HG03159 (cell line): Measurements from ENCODE around the gene HSPBP1.

Source experiments
- ATAC-seq: cut with Tn5 transposase; IDR thresholded peaks from one replicate; pipeline ENCODE4 v1.9.1; 2021; ENCODE audit warnings: mild to moderate bottlenecking, moderate library complexity; ENCODE audit not compliant: unreplicated experiment

HSPBP1 gene

DNA sequence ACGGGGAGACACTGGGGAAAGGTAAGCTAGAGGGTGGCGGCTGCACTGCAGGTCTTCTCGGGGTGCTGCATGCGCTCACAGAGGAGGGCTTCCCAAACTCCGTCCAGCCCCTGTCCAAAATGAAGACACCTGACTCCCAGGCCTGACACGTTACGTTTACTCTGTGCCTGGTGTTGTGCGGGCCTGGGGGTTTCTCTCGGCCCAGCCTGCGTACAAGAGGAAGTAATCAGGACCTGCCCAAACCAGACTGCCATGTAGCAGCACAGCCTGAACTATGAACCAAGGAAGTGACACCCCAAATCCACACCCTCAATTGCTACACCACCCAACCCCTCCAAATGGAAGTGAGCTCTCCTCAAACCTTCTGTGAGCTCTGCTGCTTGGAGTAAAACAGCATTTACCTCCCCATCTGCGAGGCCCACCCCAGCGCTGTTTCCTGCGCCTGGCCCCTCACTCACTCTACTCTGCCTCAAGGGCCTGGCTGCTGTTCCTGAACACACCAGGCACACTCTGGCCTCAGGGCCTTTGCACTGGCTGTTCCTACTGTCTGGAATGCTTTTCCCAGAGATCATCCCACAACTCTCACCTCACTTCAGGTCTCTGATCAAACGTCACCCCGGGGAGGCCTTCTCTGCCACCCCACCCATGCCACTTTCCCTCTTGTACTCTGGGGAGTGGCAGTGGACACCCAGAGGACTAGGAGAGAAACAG lies 3.0 kb downstream of the HSPBP1 start:
- no peak for ATAC-seq

DNA sequence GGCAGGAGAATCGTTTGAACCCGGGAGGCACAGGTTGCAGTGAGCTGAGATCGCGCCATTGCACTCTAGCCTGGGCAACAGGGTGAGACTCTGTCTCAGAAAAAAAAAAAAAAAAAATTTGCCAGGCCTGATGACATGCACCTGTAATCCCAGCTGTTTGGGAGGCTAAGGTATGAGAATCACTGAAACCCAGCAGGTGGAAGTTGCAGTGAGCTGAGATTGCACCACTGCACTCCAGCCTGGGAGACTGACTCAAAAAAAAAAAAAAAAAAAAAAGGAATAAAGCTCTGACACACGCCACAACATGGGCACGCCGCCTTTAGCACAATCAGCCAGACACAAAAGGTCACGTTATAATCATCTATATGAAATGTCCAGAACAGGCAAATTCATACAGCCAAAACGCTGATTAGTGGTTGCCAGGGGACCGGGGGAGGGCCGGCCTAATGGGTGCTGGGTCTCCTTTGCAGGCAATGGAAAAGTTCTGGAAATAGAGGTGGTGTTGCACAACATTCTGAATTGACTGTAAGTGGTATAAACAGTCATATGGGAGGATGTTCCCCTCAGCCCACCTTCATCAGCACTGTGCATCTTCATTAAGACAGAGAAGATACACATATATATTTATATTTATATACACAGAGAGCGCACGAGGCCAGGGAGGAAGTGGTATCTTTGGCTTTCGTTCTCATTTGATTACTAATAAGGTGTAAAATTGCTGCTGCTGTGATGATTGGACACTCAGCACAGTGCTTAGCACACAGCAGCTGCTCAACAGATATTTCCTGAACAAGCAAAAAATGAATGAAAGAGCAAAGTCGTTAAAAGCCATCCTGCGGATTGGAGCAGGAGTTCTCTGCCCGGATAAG lies 3.8 kb downstream of the HSPBP1 start:
- ATAC-seq = peak; percentile 63

DNA sequence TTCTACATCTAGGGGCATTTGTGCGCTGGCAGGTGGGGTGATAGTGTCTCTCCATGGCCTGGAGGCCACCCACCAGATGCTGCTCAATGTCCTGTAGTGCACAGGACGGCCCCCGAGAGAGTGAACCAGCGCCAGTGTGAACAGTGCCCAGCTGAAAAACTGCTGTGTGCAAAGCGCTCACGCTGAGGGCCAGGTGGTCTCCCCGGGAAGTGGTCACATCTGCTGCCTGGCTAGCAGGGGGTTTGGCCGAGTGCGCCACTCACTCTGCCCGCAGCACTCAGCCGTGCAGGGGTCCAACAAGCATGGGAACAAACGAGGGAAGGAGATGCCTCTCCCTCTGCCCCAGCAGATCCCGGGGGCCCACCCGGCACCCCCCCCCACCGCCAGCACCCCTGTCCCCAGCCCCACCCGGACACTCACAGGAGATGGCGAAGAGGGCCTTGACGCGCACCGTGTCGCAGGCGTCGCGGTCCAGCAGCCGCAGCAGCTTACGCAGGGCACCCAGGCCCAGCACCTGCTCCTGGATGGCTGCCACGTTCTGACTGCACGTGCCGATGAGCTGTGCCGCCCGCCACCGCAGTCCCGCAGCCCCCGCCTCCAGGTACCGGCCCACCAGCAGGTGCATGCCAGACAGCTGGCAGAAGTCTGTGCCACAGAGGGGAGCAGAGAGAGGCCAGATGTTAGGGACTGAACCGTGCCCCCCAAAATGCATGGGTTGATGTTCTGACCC lies 5.8 kb downstream of the HSPBP1 start:
- no peak for ATAC-seq

DNA sequence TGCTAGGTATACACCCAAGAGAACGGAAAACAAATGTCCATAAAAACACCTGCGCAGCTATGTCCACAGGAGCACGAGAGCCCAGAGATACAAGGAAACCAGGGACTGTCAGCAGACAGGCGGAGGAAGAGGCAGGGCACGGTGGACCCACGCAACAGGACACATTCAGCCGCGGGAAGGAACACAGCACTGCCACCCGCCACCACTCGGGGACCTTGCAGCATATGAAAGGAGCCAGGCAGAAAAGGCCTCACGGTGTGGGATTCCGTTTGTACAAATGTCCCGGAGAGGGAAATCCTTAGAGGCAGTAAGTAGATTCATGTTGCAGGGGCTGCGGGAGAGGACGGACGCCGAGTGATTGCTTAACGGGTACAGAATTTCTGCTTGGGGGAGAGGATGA lies 7.8 kb downstream of the HSPBP1 start:
- ATAC-seq = no peak

DNA sequence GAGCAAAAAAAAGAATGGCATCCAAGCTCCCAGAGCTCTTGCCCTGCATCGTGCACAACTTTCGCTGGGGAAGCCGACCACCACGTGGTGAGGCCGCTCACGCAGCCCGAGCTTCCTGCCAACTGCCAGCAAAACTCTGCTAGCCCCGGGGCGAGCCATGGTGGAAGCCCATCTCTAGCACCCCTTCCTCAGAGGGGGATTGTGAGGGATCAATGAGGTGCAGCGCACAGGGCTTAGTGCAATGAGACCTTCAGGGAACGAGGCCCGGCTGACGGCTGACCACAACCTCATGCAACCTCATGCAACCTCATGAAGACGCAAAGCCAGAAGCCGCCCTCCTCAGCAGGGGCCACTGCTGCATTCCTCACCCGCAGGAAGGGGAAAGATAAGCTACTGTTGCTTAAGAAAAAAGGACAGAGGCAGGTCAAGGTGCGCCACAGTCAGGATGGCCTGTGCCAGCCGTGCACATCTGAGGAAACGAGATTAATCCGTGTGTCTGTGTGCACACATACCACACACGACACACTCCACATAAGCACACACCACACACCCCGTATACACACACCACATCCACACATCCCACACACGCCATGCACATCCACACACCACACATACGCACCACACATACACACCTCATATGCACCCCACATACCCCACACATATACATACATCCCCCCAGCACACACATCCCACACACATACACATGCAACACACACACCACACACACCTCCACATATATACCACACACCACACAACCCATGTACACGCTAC lies 9.6 kb downstream of the HSPBP1 start:
- no peak for ATAC-seq

DNA sequence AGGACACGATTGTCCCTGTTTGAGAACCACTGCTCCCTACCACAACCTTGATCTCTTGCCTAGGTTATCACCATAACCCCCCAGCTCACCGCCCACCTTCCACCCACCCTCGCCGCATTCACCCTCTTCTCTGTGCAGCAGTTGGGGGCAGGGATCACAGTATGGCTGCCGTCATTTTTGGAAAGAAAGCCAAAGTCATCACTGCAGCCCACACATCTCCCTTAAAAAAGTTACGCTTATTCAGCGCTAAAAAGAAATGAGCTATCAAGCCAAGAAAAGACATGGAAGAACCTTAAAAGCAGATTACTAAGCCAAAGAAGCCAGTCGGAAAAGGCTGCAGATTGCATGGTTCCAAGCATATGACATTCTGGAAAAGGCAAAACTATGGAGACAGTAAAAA lies 10.6 kb downstream of the HSPBP1 start:
- no peak for ATAC-seq

DNA sequence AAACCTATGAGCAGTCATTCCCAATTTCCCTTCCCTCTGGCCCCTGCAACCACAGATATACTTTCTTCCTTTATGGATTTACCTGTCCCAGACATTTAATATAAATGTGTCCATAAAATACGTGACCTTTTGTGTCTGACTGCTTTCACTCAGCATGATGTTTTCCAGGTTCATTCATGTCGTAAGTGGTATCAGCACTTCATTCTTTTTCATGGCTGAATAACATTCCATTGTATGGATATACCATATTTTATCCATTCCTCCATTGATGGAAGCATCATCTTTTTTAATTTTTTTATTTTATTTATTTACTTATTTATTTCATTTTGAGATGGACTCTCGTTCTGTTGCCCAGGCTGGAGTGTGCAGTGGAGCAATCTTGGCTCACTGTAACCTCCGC lies 13.1 kb downstream of the HSPBP1 start:
- no peak for ATAC-seq

DNA sequence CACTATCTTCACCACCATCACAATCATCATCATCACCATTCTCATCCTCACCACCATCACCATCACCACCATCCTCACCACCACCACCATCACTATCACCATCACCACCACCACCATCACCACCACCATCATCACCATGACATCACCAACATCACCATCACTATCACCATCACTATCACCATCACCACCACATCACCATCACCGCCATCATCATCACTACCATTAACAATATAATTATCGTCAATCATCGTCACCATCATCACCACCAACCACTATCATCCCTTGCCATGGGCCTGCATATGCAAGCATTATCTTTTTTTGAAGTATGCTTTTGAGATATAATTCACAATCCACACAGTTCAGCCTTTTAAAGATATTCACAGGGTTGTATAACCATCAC lies 13.5 kb downstream of the HSPBP1 start:
- no peak for ATAC-seq

DNA sequence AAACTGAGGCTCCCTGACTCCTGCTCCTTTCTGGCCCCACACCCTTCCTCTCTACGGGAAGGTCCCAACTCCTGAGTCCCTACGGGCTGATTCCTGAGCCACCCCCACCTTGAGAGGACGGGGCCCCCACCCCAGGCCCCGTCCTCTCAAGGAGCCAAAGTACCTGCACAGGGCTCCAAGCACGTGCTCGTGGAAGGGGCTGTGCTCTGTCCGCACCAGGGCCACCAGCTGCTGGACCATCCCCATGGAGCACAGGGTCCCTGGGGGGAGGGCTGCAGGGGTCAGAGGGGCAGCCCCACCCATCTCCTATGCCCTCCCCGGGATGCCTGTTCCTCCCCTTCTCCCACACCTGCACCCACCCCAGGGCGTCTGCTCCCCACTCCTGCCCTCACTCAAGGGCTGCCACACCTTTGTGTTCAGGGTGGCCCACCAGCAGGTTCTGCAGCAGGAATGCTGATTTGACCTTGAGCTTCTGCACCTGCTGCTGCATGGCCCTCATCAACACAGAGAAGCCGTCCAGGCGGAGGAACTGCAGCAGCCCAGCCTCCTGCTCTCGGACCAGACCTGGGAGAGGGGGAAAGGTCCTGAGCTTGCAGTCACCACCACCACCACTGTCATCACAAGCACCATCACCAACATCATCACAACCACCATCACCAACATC lies 14.1 kb downstream of the HSPBP1 start:
- no peak for ATAC-seq

DNA sequence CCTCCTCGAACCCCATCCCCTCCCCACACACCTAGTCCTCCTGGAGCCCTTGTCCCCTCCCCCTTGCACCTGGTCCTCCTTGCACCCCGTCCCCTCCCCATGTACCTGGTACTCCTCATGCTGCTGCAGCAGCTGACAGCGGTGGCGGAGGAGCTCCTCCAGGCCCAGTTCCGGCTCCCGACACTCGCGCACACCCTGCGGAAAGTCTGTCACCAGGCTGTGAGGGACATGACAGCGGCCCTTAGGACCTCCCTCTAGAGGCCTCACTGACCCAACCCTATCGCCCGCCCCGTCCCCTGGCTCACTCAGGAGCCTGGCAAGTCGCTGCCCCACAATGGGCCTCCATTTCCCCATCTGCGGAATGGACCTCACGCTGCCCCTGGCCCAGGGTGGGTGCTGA lies 14.7 kb downstream of the HSPBP1 start:
- no peak for ATAC-seq

DNA sequence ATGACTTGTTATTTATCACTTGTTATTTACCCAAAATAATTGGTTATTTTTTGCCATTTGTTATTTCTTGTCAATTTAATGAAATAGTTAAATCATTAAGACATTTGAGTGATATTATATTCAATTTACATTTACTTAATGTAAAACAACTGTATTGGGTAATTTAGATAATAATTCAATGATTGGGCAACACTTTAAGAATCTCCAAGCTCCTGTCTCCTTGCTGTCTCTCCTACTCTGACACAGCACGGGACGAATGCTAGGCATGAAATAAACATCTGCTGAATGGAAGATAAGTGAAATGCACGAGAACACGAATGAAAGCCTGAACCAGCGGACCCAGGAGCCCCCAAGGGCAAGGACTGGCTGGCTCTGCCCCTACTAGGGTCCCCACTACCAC lies 15.4 kb downstream of the HSPBP1 start:
- no peak for ATAC-seq

DNA sequence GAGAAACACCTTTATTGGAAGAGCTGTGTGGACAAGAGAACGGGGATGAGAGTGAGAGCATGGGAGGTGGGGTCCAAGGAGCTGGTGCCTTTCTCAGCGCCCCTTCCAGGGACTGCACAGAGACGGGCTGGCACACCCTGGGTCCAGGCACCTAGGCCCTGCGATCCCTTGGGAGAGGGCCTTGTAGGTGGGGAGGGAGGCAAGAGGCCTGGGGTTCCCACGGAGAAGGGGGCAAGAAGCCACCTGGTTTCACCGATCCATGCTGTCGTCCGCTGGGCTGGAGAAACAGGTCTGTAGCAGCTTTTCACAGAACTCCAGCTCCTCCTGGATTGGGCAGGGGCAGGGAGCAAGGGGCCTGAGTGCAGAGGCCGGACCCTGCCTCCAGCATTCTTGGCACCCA lies 17.6 kb downstream of the HSPBP1 start:
- ATAC-seq = no peak

DNA sequence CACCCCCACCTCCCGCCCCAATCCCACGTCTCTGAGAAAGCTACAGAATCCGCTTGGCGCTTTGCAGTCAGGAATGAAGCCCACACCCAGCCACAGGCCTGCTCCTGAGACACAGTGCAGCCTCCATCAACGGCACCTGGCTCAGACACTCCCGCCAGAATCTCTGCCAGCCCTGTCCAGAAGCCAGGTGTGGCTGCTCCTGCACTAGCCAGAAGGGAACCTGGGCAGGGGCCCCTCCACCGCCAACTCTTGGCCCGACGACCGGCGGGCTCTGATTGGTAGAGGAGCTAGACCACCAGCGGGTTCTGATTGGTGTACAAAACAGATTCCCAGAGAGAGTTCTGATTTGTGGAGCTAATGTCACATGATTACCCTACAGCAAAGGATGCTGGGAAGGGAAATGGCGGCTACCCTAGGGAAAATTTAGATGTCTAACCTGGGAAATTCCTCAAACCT lies 18.2 kb downstream of the HSPBP1 start:
- ATAC-seq = no peak

DNA sequence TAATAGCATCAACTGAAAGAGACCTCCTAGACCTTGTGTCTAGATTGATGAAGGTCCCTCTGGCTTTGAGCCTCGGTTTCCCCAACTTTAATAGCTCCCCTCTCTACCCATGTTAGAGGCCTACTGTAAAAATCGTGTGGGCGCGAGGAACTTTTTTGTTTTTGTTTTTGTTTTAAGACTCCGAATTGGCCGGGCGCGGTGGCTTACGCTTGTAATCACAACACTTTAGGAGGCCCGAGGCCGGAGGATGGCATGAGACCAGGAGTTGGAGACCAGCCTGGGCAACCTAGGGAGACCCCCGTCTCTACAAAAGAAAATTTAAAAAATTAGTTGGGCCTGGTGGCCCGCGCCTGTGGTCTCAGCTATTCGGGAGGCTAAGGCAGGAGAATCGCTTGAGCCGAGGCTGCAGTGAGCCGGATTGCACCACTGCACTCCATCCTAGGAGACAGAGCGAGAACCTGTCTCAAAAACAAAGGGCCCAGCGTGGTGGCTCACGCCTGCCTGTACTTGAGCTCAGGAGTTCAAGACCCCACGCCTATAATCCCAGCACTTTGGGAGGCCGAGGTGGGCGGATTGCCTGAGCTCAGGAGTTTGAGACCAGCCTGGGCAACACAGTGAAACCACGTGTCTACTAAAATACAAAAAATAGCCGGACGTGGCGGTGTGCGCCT lies 20.2 kb downstream of the HSPBP1 start:
- no peak for ATAC-seq

DNA sequence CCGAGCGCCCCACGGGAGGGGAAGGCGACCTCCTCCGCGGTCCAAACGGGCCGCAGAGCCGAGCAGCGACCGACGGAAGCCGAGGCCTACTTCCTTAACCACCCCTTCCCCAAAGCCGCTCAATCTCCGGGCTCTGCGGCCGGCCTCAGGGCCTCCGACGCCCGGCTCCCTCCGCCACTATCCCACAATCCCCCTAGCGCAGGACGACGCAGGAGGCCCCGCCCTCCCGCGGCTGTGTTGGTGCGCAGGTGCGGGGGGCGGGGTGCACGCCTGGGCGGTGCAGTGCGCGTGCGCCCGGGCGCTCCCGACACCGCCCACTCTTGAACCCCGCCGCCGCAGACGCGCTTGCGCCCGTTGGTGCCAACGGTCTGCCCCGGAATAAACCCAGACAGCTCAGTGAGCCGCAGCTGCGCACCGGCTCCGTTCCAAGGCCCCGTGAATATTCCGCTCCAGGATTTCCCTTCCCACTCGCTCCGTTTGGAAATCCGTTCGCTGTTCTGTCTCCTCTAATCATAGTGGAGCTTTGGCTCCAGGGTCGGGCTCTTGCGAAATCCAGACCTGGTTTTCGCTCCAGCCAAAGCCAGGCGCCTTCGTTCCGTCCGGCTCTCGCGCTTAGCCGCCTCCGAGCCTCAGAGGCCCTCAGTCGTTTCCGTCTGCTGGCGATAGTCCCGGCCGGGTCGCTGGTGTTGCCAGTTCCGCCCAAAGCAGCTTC lies 20.9 kb downstream of the HSPBP1 start, which contains the start of gene PPP6R1:
Gene PPP6R1, minus strand, starts transcription at position 190 of the 712 bp plus-strand sequence. CDS start 11,914 bp downstream, outside the sequence.
- peak; percentile 64 for ATAC-seq

DNA sequence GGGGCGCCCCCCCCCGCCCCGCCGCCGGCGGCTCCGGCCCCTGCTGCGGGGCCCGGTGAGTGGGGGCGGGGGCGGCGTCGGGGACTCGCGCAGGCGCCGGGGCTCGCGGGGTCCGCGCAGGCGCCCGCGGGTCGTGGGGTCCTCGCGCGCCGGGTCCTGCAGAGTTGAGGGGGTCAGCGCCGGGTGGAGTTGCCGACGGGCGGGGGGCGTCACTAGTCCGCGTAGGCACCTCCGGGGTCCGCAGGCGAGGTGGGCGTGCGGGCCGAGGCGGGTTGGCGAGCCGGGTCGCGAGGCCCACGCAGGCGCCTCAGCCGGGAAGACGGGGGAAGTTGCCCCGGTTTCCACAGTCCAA lies 21.5 kb downstream of the HSPBP1 start:
- peak; percentile 15 for ATAC-seq

DNA sequence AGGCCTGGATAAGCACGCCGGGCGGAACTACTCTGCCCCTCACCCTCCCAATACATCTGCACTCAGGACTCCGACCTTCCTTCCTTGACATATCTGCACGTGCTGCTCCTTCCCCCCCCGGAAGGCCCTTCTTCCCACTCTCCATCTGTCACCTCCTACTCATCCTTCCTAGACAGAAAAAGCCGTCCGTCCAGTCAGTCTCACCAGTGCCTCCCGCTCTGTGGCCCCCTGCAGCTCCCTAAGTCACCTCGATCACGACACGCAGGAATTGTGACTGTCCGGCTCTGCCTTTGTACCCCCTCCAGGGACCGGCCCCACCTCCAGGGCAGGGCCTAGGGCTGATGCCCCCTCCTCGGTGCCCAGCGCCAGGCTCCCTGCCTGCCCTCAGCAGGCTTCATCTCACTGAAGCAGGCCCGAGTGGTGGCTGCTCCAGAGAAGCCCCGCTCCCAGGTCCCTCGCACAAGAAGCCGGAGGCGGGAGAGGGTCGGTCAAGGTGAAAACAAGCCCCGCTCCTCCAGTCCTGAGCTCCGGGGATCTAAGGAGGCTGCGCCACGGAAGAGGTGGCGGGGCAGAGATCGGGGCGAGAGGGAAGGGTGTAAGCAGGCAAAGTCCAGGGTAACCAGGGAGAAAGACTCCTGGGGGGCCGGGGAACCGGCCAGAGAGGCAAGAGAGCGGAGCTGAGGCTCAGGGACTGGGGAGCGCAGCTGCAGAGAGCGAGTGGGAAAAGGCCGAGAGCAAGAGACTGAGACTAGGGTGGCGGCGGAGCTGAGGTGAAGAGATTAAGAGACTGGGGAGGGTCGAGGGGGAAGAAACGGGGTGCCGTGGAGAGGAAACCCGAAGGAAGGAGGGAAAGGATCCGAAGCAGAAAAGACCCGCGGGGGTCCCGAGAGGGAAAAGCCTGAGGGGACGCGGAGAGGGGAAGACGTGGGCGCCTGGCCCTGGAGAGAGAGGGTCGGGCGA lies 22.2 kb downstream of the HSPBP1 start:
- ATAC-seq = no peak
